GM21528 (cell line): ENCODE measurements around the gene GPR37L1.

Source experiments
- ATAC-seq: cut with Tn5 transposase; IDR thresholded peaks from one replicate; pipeline ENCODE4 v1.9.1; 2021; ENCODE audit warnings: mild to moderate bottlenecking, moderate library complexity; ENCODE audit not compliant: unreplicated experiment, low FRiP score

The GPR37L1 gene, protein sequence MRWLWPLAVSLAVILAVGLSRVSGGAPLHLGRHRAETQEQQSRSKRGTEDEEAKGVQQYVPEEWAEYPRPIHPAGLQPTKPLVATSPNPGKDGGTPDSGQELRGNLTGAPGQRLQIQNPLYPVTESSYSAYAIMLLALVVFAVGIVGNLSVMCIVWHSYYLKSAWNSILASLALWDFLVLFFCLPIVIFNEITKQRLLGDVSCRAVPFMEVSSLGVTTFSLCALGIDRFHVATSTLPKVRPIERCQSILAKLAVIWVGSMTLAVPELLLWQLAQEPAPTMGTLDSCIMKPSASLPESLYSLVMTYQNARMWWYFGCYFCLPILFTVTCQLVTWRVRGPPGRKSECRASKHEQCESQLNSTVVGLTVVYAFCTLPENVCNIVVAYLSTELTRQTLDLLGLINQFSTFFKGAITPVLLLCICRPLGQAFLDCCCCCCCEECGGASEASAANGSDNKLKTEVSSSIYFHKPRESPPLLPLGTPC

DNA sequence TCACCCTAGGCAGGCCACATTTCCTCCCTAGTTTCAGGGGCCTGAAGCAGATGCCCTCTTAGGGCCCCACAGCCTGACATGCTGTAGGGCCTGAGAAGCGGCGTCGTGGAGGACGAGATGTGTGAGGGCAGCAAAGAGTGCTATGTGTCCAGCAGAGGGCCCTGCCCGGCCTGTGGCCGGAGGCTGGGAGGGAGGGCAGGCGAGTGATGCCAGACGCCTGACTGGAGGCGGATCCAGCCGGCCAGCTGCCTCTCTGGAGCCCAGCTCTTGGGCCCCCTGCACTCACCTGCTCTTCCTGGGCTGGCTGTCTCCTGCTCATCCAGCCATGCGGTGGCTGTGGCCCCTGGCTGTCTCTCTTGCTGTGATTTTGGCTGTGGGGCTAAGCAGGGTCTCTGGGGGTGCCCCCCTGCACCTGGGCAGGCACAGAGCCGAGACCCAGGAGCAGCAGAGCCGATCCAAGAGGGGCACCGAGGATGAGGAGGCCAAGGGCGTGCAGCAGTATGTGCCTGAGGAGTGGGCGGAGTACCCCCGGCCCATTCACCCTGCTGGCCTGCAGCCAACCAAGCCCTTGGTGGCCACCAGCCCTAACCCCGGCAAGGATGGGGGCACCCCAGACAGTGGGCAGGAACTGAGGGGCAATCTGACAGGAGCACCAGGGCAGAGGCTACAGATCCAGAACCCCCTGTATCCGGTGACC, at the start of gene GPR37L1:
Gene GPR37L1, plus strand, starts transcription at position 279 of the 697 bp plus-strand sequence. Its CDS starts 47 bp downstream, at position 326.
- ATAC-seq, result no peak

DNA sequence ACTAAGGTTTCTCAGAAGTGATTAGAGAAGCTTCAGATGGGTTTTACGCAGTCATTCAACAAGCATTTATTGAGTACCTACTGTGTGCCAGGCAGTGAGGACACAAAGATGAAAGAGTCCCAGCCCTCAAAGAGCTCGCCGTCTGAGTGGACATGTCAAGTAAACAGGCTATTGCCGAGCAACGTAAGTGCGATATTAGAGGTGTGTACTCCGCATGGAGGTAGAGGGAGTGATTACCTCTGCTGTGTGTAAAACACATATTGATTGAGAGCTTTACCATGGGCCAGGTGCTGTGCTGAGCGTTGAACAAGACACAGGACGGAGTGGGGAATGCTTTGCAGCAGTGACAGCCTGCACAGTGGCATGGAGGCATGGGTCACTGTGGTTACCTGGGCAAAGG, 49.5 kb upstream of the GPR37L1 start:
- ATAC-seq, result no peak

DNA sequence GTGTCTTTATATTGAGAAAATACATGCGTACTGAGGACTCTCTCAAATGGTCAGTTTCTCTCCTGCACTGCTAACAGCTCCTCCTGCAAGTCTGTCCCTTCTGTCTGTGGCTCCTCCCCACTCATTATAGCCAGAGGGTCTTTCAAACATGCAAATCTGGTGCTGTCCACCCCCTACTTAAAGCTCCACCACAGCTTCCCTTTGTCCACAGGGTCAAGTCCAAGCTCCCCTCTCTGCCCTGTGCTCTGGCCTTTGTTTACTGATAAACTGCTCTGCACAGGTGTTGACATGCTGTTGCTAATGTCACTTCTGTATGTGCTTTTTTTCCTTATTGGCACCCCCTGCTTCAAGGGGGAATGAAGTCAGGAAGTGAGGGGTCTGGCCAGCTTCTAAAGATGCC, 47.7 kb upstream of the GPR37L1 start:
- ATAC-seq, result no peak

DNA sequence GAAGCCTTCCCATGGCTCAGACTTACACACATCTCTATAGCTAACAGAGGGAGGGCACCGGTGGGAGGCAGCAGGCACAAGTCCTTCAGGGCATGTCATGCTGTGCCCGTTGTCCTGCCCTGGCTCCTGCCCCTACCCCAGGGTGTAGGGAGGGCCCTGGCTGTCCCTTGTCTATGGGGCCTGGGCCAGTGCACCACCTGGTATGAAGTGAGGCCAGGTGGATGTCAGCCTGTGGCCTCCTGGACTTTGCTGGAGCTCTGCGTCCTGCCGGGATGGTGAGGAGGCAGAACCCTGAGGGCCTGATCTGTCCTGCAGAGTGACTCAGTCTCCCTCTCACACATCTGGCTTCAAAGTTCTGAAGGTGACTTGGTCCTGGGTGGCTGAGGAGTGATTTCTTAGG, 47.3 kb upstream of the GPR37L1 start:
- ATAC-seq, result no peak

DNA sequence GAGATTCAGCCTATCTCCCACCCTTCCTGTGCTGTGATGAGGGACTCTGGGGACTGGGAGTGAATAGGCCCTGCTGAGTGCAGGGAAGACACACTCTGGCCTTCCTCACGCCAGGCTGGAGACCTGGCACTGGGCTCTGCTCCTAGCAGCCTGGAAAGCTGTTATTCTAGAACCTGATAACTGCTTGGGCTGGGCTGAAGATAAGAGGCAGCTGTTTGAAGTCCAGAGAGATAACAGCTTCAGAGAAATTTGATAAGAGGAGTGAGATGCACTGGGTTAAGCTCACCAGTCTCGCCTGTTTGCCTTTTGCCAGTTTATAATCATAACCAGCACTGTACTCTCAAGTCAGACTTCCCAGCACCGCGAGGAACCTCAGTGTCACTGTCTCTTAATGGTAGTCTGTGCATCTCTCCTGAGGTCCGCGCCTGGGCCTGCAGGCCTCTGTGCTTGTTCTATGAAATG, 46.6 kb upstream of the GPR37L1 start:
- ATAC-seq, result no peak

DNA sequence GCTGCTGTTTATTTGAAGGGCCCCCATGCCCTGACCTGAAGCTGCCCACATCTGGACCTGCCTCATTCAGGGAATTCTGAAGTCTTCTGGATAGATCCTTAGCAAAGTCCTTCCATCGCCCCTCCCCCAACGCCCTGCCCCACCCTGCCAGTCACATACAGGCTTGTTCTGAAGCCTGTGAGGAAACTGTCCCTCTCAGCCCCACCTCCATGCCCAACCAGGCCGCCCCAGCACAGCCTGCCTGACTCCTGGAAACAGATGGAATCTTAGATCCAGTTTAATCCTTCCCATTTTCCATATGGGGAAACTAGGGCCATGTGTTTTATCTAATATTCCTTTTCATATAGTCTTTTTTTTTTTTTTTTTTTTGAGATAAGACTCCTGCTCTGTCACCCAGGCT, 44.5 kb upstream of the GPR37L1 start:
- no peak for ATAC-seq

DNA sequence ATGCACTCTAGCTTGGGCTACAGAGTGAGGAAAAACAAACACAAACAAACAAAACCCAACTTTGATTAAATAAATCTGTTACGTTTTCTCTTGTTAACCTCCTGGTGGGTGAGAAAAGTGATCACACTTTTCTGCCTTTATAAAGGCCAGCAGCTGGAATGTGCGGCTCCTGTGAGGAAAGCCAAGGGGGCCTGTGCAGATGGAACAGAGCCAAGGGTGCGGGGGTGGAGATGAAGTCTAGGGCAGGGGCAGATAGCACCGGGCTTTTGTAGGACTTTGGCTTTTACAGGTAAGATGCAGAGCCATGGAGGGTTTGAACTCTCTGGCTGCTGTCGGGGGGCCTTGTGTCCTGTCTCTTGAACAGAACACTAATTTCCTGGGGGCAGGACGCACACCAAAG, 40.7 kb upstream of the GPR37L1 start:
- no peak for ATAC-seq

DNA sequence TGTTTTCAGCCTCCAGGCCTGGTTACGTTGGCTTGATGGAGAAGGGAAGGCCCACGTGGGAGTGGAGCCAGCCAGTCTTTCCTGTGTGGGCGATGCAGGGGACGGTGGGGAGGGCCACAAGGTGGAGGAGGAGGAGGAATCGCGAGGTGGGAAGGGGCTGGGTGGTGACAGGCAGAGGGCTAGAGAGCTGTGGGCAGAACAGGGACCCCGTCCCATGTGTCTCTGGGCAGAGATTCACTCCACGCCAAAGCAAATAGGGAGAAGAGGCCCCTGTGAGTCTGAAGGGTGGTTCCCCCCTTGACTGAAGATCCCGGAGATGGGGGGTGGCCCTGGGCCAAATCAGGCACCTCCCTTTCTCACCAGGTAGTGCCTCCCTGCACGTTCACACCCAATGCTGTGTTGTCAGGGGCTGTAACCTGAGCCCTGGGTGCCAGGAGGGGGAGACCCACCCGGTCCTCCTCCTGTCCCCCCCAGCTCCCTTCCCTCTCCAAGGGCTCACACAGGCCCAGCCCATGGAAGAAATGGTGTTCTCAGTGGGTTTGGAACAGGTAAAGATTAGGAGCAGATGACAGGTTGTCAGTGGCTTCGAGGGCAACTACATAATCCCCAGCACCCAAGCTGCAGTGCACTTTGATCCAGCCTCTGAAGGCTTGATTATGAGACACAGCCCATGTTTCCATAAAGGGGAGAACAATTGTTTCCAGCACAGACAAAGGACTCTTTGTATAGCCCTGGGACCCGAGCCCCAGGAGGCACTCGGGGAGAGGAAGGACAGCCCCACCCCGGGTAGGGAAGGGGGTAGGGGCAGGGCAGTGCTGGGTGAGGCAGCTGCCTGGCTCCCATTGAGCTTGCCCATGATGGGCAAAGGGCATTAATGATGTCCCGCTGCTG, 37.7 kb upstream of the GPR37L1 start:
- no peak for ATAC-seq

DNA sequence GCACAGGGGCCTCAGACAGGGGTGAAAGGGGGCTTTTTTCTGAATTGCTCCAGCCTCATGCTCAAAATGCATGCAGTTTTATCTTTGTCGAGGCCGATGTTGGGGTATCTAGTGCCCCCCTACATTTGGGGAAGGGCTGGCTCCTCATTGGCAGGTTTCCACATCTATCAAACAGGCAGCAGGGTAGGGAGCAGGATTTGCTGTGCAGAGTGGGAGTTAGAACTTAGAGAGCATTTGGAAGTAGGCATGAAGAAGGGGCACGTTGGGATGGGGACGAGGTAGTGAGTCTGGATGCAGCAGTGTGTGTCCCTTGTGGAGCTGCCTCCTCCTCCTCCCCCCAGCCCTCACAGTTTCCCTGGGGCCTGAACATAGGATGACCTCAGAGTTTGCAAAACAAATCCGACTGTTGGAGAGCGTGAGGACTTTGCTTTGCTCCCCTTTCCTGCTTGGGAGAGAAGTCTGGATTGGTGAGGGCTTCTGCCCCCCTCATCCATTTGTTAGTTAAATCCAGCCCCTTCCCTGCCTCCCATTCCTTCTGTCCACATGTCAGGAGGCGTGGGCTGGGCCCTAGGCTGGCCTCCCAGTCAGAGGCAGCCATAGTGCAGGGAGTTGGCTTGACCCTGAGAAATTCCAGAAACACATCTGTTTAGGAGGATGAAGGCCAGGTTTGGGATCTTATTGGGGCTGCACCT, 36.9 kb upstream of the GPR37L1 start:
- ATAC-seq, result no peak

DNA sequence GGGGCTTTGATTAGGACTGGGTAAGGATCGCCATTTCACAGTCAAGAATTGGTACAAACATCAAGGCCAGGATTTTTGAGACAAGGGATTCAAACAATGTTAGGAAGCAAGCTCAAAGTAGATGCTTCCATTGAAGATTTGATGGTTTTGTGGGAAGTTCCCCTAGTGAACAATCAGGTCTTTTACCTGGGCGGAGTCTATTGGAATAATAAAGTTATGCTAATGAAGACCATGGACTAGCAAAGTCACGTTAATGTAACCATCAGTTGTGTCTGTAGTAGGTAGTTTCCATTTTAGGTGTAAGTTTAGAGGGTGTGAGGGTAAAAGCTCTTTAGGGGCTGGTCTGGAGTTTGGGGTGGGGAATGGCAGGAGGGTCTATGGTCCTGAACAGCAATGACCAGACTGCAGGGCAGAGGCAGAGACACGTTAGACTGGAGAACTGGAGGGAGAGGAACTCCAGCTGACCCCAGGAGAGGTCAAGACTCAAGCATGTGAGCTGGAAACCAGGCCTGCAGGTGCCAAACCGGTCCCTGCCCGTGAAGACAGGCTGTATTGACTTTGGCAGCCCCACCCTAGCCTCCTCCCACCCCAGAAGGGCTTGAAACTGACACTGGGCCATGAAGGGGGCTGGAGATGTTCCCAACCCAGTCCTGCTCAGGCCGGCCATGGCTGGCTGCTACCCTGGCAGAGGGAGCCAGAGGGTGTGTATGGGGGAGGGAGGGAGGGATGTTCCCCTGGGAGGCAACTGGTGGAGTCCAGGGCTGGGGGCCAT, 36.0 kb upstream of the GPR37L1 start:
- no peak for ATAC-seq

DNA sequence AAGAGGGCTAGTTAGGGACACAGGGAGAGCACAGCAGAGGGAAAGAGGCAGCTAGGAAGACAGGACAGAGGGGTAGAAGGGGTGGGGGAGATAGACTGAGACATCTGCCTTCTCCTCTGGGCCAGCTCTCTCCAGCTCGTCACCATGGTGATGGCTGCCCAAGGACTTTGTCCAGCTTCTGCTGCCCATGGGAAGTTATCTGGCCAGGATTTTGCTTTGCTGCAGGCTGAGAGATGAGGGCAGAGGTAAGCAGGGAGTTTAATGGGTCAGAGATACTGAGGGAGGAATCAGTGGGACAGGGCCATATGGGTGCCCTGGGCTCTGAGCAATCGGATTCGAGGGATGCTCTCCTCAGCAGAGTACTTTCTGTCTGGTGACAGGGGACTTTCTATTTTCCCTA, 34.5 kb upstream of the GPR37L1 start:
- no peak for ATAC-seq

DNA sequence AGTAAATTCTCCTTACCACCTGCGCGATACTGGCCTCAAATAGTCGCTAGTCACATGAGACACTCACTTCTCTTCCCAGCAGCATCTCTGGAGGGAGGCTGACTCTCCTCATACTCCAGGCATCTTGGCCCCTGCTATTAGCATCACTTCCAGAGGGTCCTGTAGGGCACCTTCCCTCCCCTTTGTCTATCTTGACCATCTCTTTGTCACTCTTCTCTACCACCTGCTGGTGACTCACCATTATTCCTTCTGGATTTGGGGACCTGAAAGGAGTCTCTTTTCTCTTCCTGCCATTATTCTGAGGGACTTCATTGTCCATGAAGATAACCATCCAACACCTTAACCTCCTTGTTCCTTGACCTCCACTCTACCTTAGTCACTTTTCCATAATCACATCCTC, 31.7 kb upstream of the GPR37L1 start:
- no peak for ATAC-seq

DNA sequence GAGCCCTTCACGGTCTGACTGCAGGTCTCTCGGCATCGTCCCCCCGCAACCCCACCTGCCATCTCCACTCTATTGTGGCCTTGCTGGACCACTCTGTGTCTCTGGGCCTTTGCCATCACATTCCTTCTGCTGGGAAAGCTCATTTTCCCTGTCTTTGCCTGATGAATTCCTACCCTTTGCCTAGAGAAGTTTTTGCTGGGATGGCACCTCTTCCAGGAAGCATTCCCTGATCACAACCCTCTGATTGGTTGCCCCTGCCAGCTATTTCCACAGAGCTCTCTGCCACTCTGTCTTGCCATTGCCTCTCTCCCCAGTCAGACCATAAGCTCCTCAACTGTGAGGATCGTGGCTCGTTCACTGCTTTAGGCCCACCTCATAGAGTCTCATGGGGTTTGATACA, 28.9 kb upstream of the GPR37L1 start:
- no peak for ATAC-seq

DNA sequence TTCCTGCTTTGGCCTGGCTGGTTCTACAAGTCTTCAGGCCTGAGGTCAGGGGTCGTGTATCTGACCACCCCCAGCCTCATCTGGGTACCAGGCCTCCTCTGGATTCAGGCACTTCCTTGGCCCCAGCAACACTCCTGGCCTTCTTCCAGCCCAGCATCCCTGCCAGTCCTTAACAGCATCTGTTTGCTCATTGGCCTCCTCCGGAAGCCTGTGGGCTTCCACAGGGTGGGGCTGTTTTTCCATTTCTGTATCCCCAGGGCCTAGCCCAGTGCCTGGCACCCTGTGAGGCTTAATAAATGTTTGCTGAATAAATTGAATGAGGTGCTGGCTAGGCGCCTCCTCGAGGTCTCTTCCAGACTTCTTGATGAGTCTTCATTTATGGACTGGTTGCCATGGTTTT, 21.5 kb upstream of the GPR37L1 start:
- no peak for ATAC-seq

DNA sequence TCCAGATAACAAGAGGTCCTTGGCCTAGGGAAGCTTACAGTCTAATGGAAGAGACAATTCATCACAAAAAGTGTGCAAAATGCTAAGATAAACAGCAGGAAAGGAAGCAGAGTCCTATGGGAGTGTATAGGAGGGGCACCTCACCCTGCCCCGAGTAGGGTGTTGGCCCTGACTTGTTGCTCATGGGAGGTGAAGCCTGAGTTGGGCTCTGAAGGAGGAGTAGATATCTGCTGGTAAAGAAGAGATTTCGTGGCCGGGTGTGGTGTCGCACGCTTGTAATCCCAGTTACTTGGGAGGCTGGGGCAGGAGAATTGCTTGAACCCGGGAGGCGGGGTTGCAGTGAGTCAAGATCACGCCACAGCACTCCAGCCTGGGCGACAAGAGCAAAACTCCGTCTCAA, 18.6 kb upstream of the GPR37L1 start:
- no peak for ATAC-seq

DNA sequence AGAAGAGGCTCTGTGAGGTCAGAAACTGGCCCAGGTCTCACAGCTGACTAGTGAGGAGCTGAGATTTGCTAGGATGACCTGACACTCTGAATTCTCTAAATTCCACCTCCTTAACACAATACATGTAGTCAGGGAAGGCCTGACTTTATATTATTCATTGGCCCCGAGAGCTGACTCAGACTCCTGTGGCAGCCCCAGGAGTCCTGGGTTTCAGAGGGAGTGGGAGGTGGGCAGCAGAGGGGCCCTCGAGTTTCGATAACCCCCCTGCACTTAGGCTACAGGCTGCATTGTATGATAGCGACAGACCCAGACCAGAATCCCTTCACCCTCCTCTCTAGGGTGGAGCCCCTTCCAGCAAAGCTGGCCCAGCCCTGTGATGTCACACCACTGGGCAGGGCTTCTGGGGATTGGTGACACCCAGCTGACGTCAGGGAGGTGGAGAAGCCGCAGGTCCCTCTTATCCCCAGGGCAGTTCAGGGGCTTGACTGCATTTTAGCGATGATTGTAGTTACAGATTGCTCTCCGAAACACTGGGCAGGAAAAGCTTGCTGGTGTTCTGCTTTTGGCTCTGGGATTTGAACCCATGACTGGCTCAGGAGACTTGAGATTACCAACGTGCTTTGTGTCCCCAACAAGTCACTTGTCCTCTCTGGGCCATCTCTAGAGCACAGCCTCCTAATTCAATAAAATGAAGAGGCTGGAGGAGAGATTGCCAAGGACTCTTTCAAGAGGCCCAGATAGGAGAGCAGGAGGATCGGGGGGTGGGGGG, 17.0 kb upstream of the GPR37L1 start:
- no peak for ATAC-seq

DNA sequence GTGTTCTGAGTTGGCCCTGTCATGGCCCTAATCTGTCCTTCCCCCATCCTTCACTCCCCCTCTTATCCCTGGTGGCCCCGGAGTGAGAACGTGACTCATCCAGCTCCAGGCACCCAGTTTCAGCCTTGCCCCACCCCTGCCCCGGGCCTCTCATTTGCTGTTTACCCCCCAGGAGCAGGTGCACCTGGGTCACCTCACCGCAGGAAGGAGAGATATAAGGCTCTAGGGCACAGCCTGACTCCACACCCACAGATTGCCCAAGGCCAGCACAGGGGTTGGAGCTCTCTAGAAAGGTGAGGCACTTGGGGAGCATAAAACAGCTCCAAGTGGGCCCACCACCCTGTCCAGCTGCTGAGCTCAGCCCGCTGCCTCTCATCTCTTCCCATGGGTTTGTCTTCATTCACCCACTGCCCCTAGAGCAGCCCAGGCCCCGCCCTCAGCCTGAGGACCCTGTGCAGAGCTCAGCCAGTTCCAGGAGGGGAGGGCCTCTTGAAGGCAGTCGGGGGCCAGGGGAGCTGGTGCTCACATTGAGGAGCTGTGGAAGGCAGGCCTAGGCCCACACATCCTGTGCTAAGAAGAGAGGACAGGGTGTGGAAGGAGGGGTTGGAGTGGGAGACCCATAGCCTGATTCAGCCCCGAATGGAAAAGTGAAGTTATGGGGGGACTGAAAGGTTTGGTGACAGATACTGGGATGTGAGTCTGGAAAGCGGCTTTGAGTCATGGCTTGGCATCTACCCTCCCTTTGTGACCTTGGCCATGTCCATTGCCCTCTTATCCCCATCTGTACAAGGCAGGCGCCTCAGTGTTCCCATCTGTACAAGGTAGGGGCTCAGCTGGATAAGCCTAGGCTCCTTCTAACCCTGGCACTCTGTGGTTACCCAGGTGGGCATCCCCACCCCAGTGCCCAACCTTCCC, 16.1 kb upstream of the GPR37L1 start:
- ATAC-seq, result no peak

DNA sequence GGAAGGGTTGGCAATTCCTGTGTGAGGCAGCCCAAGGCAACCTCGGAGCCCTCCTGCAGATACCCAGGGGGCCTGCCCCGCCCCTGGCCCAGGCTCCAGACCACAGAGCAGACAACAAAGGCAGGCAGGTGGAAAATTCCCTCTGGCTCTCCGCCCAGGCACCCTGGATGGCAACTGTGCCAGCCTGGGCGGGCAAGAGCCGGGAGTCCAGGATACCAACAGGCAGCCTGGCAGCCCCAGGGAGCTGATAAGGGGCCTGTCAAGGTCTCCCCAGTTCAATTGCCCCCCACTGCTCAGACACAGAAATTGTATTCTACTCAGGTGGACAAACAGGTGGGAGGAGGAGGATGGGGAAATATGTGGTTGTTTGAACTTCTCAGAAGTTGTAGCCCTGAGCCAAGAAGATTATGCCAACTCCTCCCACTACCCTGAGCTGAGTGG, 15.4 kb upstream of the GPR37L1 start:
- no peak for ATAC-seq
